Breast epithelium (tissue), 3 donors: ENCODE data around the gene RPL19.

ENCODE experiments used
- CTCF ChIP-seq, 3 donors: fragments of 450-650 bp; IDR thresholded peaks; one replicate each; pipeline ENCODE4 v1.5.1; 2016 to 2017; ENCODE audit warnings: antibody characterized with exemption in 3 of 3, mild to moderate bottlenecking in 3 of 3, moderate library complexity in 3 of 3
- POLR2A ChIP-seq: fragments of 450-650 bp; IDR thresholded peaks from one replicate; pipeline ENCODE4 v1.6.1; 2016; ENCODE audit warnings: antibody characterized with exemption, mild to moderate bottlenecking, moderate library complexity
- POLR2AphosphoS5 ChIP-seq, 3 donors: sonication (generic); formaldehyde crosslinking; IDR thresholded peaks; one replicate each; pipeline ENCODE4 v1.6.1; 2017; ENCODE audit warnings: antibody characterized with exemption in 3 of 3

GRCh38 chr17:39218906-39219305 is 18.8 kb downstream of the RPL19 start:
- TF ChIP-seq POLR2AphosphoS5 (IDR thresholded peaks at IDR 0.05) (no peak), CTCF (IDR thresholded peaks at IDR 0.05) (no peak), POLR2A (no peak)
